DOHH2 (cell line): ENCODE data around the gene IGFLR1.

ENCODE experiments used
- H3F3A ChIP-seq: fragments of 200-600 bp; sonication (generic), shearing (Covaris generic); 2 replicates; pipeline ENCODE4 v1.6.0; 2016; ENCODE audit warnings: antibody characterized with exemption, mild to moderate bottlenecking; ENCODE audit not compliant: control insufficient read depth, insufficient read depth
- H3K27ac ChIP-seq: fragments of 200-600 bp; sonication (generic); 2 replicates; pipeline ENCODE4 v1.5.1; 2014; ENCODE audit warnings: low read depth, mild to moderate bottlenecking, low read length, moderate library complexity
- H3K27me3 ChIP-seq: fragments of 200-600 bp; sonication (generic); 2 replicates; pipeline ENCODE4 v1.6.1; 2014; ENCODE audit warnings: mild to moderate bottlenecking, low read length, mixed read lengths; ENCODE audit not compliant: control insufficient read depth
- H3K36me3 ChIP-seq: fragments of 200-600 bp; sonication (generic); 2 replicates; pipeline ENCODE4 v1.6.1; 2014; ENCODE audit warnings: mild to moderate bottlenecking, low read length, moderate library complexity, mixed read lengths; ENCODE audit not compliant: control insufficient read depth
- H3K4me1 ChIP-seq: fragments of 200-600 bp; sonication (generic); 2 replicates; pipeline ENCODE4 v1.6.1; 2014; ENCODE audit warnings: mild to moderate bottlenecking, low read length, mixed read lengths; ENCODE audit not compliant: control insufficient read depth
- H3K4me2 ChIP-seq: fragments of 200-600 bp; sonication (generic); 2 replicates; pipeline ENCODE4 v1.6.0; 2014; ENCODE audit warnings: mild to moderate bottlenecking, low read length, moderate library complexity
- H3K4me3 ChIP-seq: fragments of 200-600 bp; sonication (generic); 2 replicates; pipeline ENCODE4 v1.5.1; 2014; ENCODE audit warnings: mild to moderate bottlenecking, low read length, mixed read lengths
- H3K79me2 ChIP-seq: fragments of 200-600 bp; sonication (generic); 2 replicates; pipeline ENCODE4 v1.6.1; 2014; ENCODE audit warnings: mild to moderate bottlenecking, low read length, mixed read lengths; ENCODE audit not compliant: control insufficient read depth
- H3K9me2 ChIP-seq: fragments of 200-600 bp; sonication (generic); replicated peaks from 2 replicates; pipeline ENCODE4 v1.6.1; 2014; ENCODE audit warnings: mild to moderate bottlenecking, low read length, mixed read lengths; ENCODE audit not compliant: control insufficient read depth
- H3K9me3 ChIP-seq: fragments of 200-600 bp; sonication (generic); 2 replicates; pipeline ENCODE4 v1.6.1; 2014; ENCODE audit warnings: antibody characterized with exemption, low read length, mixed read lengths; ENCODE audit not compliant: control insufficient read depth, insufficient read depth
- H4K20me1 ChIP-seq: fragments of 200-600 bp; sonication (generic); 2 replicates; pipeline ENCODE4 v1.6.0; 2014; ENCODE audit warnings: low read depth, mild to moderate bottlenecking, antibody characterized with exemption, low read length, moderate library complexity; ENCODE audit not compliant: control insufficient read depth, insufficient read depth
- EZH2phosphoT487 ChIP-seq: fragments of 200-600 bp; sonication (generic); IDR thresholded peaks from 2 replicates; pipeline ENCODE4 v1.6.1; 2017; ENCODE audit warnings: borderline replicate concordance, mild to moderate bottlenecking, antibody characterized with exemption, low read length, moderate library complexity, mixed read lengths
- TF ChIP-seq, protein P1 (sequence below): fragments of 200-600 bp; sonication (generic); IDR thresholded peaks from one replicate; pipeline ENCODE4 v1.5.1; 2014; ENCODE audit warnings: antibody characterized with exemption, mild to moderate bottlenecking, low read depth, low read length; ENCODE audit not compliant: poor library complexity, severe bottlenecking

The IGFLR1 gene

DNA sequence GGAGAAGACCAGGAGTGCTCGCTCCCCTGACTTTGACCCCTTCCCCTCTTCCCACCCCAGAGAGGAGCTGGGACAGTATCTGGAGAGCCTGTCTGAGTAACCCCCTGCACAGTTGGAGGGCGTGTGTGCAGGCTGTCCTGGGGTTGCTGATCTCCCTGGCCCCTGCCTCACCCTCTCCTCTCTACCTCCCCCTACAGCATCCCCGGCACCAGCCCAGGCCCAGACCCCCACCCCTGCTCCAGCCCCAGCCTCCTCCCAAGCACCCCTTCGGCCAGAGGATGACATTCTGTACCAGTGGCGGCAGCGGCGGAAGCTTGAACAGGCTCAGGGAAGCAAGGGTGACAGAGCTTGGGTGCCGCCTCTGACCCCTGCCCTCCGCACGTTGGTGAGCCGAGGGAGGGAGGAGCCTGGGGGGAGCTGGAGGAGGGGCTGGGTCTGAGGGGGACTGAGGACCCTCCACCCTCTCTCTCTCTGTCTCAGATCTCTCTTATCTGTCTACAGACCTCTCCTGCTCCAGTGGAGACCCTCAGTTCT is 24.4 kb upstream of the IGFLR1 start:
- Histone ChIP-seq H3K27me3 (no peaks in the 10 kb centered on the region), H4K20me1 (no peaks in the 10 kb centered on the region), H3K27ac (no peak overlapping the region), H3K9me3 (no peaks in the 10 kb centered on the region), H3K4me1 (no peaks in the 10 kb centered on the region), H3K4me3 (no peak overlapping the region), H3F3A (0 out of 2 replicates have a peak, but pooled peaks cover 2% of the 10 kb centered on the region), H3K79me2 (no peaks in the 10 kb centered on the region), H3K9me2 (no peaks in the 10 kb centered on the region), H3K36me3 (peaks cover 22% of the 10 kb centered on the region), H3K4me2 (no peak overlapping the region)
- no peak for TF ChIP-seq EZH2phosphoT487
- TF ChIP-seq, protein P1, sequence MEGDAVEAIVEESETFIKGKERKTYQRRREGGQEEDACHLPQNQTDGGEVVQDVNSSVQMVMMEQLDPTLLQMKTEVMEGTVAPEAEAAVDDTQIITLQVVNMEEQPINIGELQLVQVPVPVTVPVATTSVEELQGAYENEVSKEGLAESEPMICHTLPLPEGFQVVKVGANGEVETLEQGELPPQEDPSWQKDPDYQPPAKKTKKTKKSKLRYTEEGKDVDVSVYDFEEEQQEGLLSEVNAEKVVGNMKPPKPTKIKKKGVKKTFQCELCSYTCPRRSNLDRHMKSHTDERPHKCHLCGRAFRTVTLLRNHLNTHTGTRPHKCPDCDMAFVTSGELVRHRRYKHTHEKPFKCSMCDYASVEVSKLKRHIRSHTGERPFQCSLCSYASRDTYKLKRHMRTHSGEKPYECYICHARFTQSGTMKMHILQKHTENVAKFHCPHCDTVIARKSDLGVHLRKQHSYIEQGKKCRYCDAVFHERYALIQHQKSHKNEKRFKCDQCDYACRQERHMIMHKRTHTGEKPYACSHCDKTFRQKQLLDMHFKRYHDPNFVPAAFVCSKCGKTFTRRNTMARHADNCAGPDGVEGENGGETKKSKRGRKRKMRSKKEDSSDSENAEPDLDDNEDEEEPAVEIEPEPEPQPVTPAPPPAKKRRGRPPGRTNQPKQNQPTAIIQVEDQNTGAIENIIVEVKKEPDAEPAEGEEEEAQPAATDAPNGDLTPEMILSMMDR: no peak

DNA sequence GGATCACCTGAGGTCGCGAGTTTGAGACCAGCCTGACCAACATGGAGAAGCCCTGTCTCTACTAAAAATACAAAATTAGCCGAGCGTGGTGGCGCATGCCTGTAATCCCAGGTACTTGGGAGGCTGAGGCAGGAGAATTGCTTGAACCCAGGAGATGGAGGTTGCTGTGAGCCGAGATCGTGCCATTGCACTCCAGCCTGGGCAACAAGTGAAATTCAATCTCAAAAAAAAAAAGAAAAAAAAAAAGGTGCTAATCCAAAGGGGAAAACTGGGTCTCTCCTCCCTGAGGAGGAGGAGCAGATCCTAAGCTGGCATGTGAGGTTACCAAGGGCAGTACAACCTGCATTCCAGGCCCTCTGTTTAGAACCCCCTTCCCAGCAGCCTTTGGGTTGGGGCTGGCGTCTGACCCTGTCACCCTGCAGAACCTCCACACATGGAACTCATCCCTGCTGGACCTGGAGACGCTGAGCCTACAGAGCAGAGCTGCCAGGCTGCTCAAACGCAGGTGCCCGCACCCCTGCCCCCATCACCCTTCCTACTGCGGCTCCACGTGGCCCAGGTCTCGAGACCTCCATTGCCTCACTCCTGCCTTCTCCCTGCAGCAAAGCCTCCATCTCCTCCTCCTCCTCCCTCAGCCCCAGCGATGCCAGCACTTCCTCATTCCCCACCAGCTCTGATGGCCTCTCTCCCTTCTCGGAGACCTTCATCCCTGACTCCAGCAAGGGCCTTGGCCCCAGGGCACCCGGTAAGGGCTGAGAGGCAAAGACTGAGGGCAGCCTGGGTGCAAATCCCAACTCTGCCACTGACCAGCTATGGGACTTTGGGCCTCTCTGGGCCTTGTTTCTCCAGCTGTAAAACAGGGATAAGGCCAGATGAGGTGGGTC is 22.4 kb upstream of the IGFLR1 start:
- Histone ChIP-seq H3K27ac (no peak overlapping the region), H3K4me1 (peaks cover 3% of the 10 kb centered on the region), H3K27me3 (no peaks in the 10 kb centered on the region), H3K9me2 (no peaks in the 10 kb centered on the region), H3K9me3 (no peaks in the 10 kb centered on the region), H3F3A (no peaks in the 10 kb centered on the region), H4K20me1 (no peaks in the 10 kb centered on the region), H3K36me3 (peaks cover 37% of the 10 kb centered on the region), H3K79me2 (peaks cover 15% of the 10 kb centered on the region), H3K4me2 (no peak overlapping the region), H3K4me3 (no peak overlapping the region)
- no peak for TF ChIP-seq EZH2phosphoT487
- TF ChIP-seq, protein P1: no peak

DNA sequence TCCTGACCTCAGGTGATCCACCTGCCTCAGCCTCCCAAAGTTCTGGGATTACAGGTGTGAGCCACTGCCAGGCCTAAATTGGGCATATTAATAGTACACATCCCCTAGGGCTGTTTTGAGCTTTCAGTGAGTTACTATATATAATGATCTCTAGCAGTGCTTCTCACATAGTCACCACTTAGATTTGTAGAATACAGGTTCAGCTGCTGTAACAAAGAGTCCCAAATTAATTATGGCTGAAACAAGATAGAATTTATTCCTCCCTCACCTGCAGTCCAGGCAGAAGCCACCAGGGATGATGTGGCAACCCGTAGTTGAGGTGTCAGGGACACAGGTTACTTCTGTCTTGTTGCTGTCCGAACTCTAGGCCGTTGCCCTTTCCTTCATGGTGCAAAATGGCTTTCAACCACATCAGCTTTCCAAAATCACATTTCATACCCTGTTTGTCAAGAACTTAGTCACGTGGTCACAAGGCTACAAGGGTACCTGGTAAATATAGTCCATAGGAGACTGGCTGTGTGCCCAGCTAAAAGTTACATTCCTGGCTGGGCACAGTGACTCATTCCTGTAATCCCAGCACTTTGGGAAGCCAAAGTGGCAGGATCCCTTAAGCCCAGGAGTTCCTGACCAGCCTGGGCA is 18.6 kb upstream of the IGFLR1 start:
- no peaks in the 10 kb centered on the region for H3K27me3 ChIP-seq
- peaks cover 21% of the 10 kb centered on the region for H3K4me1 ChIP-seq
- H3K4me2 ChIP-seq: no peak overlapping the region
- TF ChIP-seq, protein P1: no peak
- TF ChIP-seq EZH2phosphoT487: no peak
- 0 out of 2 replicates have a peak, but pooled peaks cover 4% of the 10 kb centered on the region for H4K20me1 ChIP-seq
- H3K27ac ChIP-seq: no peak overlapping the region
- no peaks in the 10 kb centered on the region for H3F3A ChIP-seq
- no peaks in the 10 kb centered on the region for H3K9me2 ChIP-seq
- H3K79me2 ChIP-seq: peaks cover 31% of the 10 kb centered on the region
- no peaks in the 10 kb centered on the region for H3K9me3 ChIP-seq
- H3K4me3 ChIP-seq: no peak overlapping the region
- peaks cover 30% of the 10 kb centered on the region for H3K36me3 ChIP-seq
